Left hindlimb (tissue), 1 donor: ENCODE results near the gene RERE.
"Not testable (repeated sequence)": the region's sequence is repeated elsewhere in the genome, so short reads cannot be mapped to it uniquely, and the experiment has no call there.

Source experiments
- DNase-seq: peaks from one replicate; pipeline ENCODE4 v3.0.0-alpha.2; 2018

The RERE gene

DNA sequence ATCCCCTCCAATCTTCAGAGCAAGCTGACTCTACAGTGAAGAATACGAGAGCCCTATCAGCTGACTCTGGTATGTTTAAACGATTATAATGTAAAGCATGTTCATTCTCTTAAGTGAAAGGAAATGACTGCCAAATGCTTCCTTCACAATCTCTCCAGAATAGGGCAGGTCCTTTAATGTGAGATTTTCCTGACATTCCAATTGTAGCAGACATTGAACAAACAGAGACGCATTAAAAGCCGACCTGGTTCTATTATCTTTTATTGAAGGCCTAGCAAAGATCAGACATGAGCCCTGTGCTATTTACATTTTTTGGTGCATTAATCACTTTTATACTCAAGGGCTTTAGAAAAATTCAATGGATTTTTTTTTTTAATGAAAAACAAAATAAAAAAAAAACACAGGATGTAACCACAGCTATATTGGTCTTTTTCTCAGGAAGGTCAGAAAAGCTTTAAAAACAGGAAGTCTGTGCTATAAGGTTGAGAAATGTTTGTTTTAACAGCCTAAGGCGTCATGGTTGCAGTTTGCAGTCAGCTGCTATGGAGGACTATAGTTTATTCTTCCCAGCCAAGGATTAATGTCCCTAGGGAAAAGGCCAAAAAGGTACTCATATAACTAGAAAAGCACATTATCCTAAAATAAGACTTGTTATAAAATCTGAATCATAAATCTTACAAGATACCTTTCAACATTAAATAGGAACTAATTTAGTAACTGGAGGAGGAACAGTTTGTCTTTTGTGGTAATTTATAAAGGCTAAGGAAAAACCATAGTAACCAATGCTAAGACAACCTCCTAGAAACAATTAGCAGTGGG, 104.8 kb downstream of the RERE start:
- DNase-seq, result no peak

GRCh38 chr1:8711873-8712412, 105.5 kb downstream of the RERE start:
- DNase-seq, result no peak

DNA sequence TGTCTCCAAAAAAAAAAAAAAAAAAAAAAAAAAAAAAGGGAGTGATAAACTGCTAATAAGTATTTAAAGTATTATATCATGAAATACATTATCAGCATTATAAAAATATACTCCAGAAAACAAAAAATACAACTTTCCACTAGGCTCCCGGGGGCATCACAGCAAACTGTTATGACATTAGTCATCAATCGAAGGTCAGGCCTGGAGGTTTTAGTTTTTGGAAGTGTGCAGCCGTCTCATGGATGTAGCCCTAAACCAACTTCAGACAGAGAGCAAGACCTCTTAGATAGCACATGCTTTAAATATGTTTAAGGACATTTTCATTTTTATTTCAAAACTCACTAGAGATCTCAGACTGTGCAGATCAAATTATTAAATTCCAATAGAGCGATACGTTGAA, 106.3 kb downstream of the RERE start:
- no peak for DNase-seq

DNA sequence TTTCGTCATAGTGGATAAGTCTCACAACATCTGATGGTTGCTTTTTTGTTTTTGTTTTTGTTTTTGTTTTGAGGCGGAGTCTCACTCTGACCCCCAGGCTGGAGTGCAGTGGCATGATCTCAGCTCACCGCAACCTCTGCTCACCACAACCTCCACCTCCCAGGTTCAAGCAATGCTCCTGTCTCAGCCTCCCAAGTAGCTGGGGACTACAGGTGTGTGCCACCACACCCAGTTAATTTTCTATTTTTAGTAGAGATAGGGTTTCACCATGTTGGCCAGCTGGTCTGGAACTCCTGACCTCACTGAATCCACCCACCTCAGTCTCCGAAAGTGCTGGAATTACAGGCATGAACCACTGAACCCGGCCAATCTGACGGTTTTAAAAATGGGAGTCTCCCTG, 109.2 kb downstream of the RERE start:
- DNase-seq, result no peak

GRCh38 chr1:8706995-8707396, 110.4 kb downstream of the RERE start:
- DNase-seq, result no peak

GRCh38 chr1:8706291-8706690, 111.1 kb downstream of the RERE start:
- DNase-seq, result no peak

GRCh38 chr1:8704866-8705506, 112.5 kb downstream of the RERE start:
- no peak for DNase-seq

- DNase-seq, result peak; percentile 91
These were observed 114.3 kb downstream of the RERE start for GRCh38 chr1:8702850-8703810.

DNA sequence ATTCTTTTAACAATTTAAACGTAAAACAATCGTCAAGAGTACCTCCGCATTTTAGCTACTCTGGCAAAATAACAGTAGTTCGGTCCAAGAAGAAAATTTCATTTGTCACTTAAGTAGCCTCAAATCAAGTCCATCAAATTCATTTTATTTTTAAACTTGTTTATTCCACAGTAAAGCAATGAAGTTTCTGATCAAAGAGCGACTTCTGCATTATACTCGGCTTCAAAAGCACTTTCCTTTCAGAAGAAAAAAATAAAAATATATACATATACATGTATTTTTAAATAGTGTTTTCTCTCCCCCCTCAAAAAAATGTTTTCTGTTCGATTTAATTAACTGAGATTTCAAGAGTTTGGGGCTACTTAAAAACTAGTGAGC, 115.0 kb downstream of the RERE start:
- DNase-seq, result no peak

DNA sequence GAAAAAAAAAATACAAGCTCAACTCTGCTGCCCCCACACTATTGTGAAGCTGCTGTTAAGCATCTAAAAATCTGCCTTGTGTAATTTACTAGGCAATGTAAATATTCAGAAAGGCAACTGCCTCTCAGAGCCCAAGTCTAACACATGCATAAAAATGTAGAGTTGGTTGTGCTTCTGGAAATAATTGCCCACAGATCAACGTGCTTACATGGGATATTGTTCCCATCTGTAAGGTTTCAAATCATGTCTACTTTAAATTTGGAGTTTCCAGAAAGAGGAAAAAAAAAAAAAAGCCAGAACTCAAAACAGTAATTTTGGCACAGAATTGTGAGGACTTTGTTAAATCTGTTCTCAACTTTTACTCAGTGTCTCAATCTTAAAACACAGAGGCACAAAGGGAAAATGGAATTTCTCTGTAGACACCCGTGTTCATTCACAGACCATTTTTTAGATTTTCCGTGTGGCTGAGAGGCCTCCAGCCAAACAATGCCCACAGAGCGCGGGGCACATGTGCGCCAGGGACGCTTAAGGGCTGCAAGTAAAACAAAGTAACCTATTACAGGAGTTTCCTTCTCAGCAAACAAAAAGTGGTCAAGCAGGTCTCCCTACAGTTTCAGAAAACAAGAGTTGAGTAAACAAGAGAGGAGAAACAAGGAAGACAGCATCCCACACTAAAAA, 115.5 kb downstream of the RERE start:
- DNase-seq, result no peak

GRCh38 chr1:8699679-8700078, 117.8 kb downstream of the RERE start:
- no peak for DNase-seq

- no peak for DNase-seq
These were observed 118.4 kb downstream of the RERE start for GRCh38 chr1:8698937-8699447.

GRCh38 chr1:8698012-8698630, 119.3 kb downstream of the RERE start:
- DNase-seq, result no peak

GRCh38 chr1:8695442-8695841, 122.0 kb downstream of the RERE start:
- DNase-seq, result not testable (repeated sequence)

- DNase-seq, result no peak
These were observed 124.3 kb downstream of the RERE start for GRCh38 chr1:8693107-8693506.

DNA sequence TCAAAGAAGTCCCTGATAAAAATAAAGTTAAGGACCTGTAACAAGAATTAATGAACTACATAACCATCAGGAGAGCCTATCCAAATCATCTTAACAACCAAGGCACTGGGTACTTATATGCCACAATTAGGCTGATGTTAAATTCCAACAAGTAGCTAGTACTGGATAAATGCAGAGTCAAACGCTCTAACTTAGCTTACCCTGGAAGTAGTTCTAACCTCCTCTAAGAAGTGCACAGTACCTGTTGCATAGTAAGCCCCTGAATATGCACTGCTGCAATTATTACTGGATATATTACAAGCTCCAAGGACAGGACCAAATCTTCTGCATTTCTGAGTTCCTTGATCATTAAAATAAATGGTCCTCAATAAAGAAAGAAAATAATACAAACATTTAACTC, 125.8 kb downstream of the RERE start:
- no peak for DNase-seq

GRCh38 chr1:8690253-8690525, 127.3 kb downstream of the RERE start:
- DNase-seq, result no peak

DNA sequence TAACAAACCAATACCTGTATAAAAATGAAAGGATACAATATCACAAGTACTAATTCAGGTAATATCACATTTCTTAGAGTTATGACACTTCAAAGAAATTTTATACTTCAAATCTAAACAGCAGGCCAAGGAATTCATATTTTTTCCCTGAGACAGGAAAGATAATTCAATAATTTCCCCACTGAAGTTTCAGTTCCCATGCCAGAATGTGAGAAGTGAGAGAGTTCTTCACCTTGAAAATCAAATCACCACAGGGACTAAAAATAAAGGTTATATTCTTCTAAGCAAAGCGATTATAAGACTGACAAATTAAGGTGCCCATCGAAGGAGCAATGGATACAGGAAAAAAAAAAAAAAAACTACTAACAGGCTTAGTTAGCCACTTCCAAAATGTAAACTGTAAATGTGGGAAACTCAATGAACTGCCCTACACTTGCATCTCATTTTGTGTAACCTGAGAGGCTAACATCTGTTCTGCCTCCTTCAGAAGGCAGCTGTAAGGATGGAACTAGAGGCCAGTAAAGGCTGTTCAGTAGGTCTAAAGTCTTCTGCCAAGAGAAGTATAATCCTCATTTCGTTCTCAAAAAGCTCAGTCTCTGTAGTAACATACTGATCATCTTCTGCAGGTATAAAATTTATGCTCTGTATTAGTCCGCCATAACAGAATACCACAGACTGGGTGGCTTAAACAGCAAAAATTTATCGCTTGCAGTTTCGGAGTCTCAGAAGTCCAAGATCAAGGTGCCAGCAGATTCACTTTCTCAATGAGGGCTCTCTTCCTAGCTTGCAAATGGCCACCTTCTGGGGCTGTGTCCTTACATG, 127.8 kb downstream of the RERE start:
- DNase-seq, result no peak

GRCh38 chr1:8687538-8687937, 129.9 kb downstream of the RERE start:
- no peak for DNase-seq

DNA sequence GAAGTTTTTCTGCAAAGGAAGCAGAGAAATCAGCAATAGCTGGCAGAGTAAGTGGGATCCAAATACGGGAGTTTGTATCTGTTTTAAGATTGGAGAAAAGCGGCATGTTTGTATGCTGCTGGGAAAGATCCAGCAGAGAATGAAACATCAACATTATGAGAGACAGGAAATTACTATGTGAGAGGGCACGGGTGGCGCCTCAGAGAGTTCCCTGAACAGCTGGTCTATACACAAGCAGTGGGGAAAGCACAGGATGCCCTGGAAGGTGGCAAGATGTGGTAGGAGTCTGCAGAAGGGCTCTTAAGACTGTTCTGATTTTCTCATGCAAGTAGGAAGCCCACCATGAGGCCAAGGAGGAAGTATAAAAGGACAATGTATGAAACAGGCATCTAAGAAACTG, 130.4 kb downstream of the RERE start:
- DNase-seq, result peak; percentile 46

GRCh38 chr1:8685463-8685862, 132.0 kb downstream of the RERE start:
- DNase-seq, result no peak
